Activated CD4-positive, CD25-positive, alpha-beta regulatory T cell treated with anti-CD3 and anti-CD28 coated beads, Interleukin-2, amount 50 U/mL, for 72 hours (primary cell): Measurements from ENCODE around the gene VDAC1.
"Not testable (repeated sequence)": the region's sequence is repeated elsewhere in the genome, so short reads cannot be mapped to it uniquely, and the experiment has no call there.

Experiments
- DNase-seq: peaks from one replicate; pipeline ENCODE4 v3.0.0; 2021

VDAC1 gene

DNA sequence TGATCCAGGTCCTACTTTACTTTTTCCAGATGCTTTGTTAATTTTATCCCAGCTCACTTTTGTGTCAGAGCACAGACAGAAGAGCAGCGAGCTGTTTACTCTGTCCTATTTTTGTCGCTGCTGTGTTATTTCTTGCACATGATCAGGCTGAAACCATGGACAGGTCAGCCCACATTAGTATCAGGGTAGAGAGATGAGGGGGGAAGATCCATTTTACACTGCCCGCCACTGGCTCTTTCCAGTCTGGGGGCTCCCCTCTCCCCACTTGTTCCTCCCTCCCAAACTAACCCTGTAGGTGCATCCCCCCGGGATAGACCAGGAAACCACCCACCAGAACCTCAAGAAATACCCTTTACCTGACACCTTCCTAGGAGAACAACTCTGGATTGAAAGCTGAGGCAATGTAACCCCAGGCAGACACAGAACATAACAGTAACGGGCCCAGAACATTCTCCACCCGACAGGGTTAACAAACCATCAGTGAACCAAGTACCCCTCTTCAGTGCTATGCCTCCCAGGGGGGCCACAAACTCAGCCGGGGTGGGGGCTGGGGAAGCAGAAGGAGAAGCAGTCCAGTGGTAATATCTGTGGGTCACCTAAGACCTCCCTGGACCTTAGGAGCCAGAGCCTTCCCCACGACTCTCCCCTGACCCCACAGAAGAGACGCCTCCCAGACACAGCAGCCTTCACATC, 10.3 kb downstream of the VDAC1 start:
- no peak for DNase-seq

GRCh38 chr5:133993185-133993936, 11.4 kb downstream of the VDAC1 start:
- no peak for DNase-seq

GRCh38 chr5:133992429-133993155, 12.2 kb downstream of the VDAC1 start:
- DNase-seq, result no peak

- no peak for DNase-seq
Measured at GRCh38 chr5:133991171-133991910, 13.4 kb downstream of the VDAC1 start.

GRCh38 chr5:133990396-133990795, 14.4 kb downstream of the VDAC1 start:
- no peak for DNase-seq

DNA sequence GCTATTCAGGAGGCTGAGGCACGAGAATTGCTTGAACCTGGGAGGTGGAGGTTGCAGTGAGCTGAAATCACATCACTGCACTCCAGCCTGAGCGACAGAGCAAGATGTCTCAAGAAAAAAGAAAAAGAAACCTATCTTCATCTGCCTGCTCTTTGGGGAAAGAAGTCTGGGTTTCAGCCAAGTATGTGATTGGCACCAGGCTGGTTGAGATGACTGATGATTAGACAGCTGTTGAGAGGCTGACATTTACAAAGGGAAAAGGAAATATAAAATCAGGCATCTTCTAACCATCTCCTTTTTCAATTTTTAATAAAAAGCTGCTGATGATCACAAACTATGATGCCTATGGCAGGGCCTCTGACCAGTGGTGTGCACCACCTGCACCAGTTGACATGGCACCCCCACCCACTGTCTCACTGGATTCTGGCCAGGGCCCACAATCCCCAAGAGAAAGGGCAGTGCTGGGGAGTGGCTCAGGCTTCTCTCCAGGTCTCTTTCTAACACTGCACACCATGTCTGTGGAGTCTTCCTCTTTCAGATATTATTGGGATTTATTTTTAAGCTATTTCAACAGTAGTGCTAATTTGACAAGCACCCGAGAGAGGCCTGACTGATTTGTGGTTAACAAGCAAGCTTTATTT, 19.1 kb downstream of the VDAC1 start:
- DNase-seq, result no peak

- no peak for DNase-seq
Measured at GRCh38 chr5:133983674-133984073, 21.1 kb downstream of the VDAC1 start.

GRCh38 chr5:133981714-133982113, 23.1 kb downstream of the VDAC1 start:
- no peak for DNase-seq

DNA sequence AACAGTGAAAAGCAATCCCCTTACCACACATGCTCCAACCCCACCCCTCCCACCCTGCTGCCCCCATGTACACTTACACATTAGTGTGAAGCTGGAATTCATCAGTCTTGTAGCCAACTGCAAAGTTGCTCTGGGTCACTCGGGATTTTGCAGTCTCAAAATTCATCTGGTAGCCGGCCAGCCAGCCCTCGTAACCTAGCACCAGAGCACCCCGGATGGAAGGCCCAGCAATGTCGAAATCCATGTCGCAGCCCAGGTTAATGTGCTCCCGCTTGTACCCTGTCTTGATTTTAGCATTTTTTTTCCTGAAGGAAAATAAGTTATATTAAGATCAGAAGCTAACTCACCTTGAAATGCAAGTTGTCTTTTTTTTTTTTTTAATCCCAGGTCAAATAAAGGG, 24.1 kb downstream of the VDAC1 start:
- DNase-seq, result no peak

GRCh38 chr5:133978943-133979342, 25.8 kb downstream of the VDAC1 start:
- no peak for DNase-seq

- DNase-seq, result no peak
Measured at GRCh38 chr5:133977858-133978257, 26.9 kb downstream of the VDAC1 start.

- no peak for DNase-seq
Measured at GRCh38 chr5:133977161-133977787, 27.5 kb downstream of the VDAC1 start.

DNA sequence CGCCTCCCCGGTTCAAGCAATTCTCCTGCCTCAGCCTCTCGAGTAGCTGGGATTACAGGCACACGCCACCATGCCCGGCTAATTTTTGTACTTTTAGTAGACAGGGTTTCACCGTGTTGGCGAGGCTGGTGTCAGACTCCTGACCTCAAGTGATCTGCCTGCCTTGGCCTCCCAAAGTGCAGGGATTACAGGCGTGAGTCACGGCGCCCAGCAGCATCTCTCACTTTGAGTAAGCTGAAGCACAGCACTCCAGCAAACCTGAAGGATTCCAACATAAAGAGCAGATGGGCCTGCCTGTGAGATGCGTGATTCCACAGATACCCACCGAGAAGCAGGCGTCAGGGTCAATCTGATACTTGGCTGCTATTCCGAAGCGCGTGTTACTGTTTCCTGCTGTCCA, 29.2 kb downstream of the VDAC1 start:
- DNase-seq, result not testable (repeated sequence)

GRCh38 chr5:133974142-133974541, 30.6 kb downstream of the VDAC1 start:
- no peak for DNase-seq

DNA sequence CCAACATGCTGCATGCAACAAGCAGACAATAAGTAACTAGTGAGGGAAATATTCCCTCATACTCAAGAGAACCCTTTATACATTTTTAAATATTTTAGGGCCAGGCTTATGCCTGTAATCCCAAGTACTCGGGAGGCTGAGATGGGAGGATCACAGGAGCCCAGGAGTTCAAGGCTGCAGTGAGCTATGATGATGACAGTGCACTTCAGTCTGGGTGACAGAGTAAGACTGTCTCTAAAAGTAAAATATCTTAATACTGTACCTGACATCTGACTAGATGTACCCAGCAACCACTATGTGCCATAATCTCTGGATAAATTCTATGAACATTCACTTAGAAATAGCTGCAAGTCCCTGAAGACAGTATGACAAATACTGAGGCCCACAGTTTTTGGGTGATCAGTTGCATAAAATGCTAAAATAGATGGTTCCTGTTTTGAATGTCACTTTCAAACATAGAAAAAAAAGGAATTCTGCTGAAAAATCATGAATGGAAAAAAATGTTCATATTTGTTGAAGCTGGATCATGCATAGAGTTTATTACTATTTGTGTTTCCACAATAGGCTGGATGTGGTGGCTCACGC, 34.4 kb downstream of the VDAC1 start:
- DNase-seq, result no peak

DNA sequence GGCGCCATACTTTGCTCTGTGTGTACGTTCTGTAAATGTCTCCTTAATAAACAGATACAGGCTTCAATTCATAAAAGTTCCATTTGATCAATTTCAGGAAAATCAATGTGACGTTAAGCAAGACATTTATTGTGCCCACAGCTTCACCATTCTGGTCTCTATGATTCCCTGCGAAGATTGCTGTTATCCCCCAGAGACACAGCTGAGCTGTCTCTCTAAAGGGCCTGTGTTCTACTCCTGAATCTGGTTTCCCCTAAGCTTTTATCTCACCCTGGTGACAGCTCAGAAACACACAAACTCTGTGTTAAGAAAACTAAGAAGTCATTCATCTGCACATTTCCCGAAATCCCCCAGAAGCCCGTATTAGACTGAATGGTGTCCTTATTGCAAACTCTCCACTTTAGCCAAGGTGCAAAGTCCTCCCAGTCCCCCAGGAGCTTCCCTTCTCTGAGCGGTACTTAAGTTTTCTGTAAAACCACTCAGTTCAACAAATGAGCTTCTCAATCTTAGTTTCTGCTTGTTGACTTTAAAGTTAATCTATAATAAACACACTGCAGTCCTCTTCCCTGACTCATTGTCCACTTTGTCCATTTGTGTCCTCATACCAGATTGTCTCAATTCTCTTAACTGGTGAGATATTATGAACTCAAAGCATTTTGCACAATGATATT, 35.0 kb downstream of the VDAC1 start:
- DNase-seq, result no peak

GRCh38 chr5:133968204-133968980, 36.4 kb downstream of the VDAC1 start, which contains the start of gene C5orf15:
Gene C5orf15, minus strand, starts transcription at chr5:133968625. Its CDS starts 41 bp downstream, at chr5:133968584.
- peak; percentile 87 for DNase-seq

GRCh38 chr5:133967698-133968203, 37.0 kb downstream of the VDAC1 start:
- DNase-seq, result no peak

DNA sequence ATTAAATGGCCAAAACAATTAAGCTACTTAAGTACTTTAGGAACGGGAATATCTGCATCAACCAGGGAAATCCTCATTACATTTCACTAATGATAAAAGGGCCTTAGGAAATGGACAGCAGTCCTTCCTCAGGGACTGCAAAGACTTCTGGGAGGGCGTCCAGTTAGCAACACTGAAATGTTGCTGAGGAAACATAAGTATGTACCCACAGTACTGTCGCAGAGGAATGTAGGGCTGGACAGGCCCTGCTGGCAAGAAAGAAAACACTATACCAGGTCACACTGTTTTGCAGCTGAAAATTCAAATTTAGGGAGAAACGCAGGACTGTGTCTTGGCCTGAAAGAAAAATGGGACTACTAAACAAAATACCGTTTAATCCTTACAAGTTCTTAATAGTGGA, 37.7 kb downstream of the VDAC1 start:
- no peak for DNase-seq

DNA sequence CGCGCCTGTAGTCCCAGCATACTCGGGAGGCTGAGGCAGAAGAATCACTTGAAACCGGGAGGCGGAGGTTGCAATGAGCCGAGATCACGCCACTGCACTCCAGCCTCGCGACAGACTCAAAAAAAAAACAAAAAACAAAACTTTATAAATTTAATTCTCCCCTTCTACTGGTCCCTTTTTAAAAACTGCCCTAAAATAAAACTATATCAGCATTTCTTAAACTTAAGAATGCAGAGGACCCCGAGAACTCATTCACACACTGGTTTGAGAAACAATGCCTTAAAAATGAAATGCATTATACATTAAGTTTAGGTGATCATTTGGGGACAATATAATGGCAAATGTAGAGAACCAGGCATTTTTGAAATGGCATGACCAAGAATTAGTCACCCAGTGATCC, 38.7 kb downstream of the VDAC1 start:
- no peak for DNase-seq
